ENCODE measurements around the gene PLD5.

GRCh38 chr1:242455052-242455361, 69.5 kb downstream of the PLD5 start:
- TF ChIP-seq CTCF (IDR thresholded peaks at IDR 0.05) (no peak), POLR2A (IDR thresholded peaks at IDR 0.05) (no peak)
